WTC11 (cell line): ENCODE measurements around the gene NPAS1. TPM values are rescaled to one million over a fixed set of nuclear protein-coding genes. Genes with fewer than 3 reads are reported as not detected.

Experiments
- ATAC-seq: fragments of 200-7000 bp; cut with Tn5 transposase; 2 replicates; pipeline ENCODE4 v1.10.0; 2021; ENCODE audit warnings: mild to moderate bottlenecking, moderate library complexity
- CTCF ChIA-PET: fragments of 300-600 bp; sonication (Branson Sonifier 250); formaldehyde crosslinking; loops from one replicate; lab custom pipeline; 2021; ENCODE audit warnings: antibody characterized with exemption; lab: Charles Lee
- POLR2A ChIA-PET: fragments of 350-600 bp; sonication (Branson Sonifier 250); formaldehyde crosslinking; loops from one replicate; lab custom pipeline; 2021; ENCODE audit warnings: antibody characterized with exemption; lab: Charles Lee
- DNase-seq: peaks from one replicate; pipeline ENCODE4 v3.0.0; 2021; ENCODE audit warnings: low spot score
- H3K27ac Mint-ChIP-seq: 2 replicates; pipeline ENCODE4 v1.8.0; 2021; ENCODE audit warnings: mixed read lengths
- H3K27me3 Mint-ChIP-seq: 2 replicates; pipeline ENCODE4 v1.8.0; 2021; ENCODE audit warnings: low read depth, mild to moderate bottlenecking, moderate library complexity, mixed read lengths
- H3K36me3 Mint-ChIP-seq: 2 replicates; pipeline ENCODE4 v1.8.0; 2021; ENCODE audit warnings: mixed read lengths
- H3K4me1 Mint-ChIP-seq: 2 replicates; pipeline ENCODE4 v1.8.0; 2022; ENCODE audit warnings: mixed read lengths
- H3K4me3 Mint-ChIP-seq: 2 replicates; pipeline ENCODE4 v1.8.0; 2021; ENCODE audit warnings: mild to moderate bottlenecking, moderate library complexity, mixed read lengths
- H3K9me3 Mint-ChIP-seq: 2 replicates; pipeline ENCODE4 v1.8.0; 2021; ENCODE audit warnings: mixed read lengths
- ATF2 ChIP-seq: sonication (generic); formaldehyde crosslinking; IDR thresholded peaks from 2 replicates; pipeline ENCODE4 v1.8.1; 2022; ENCODE audit warnings: low read depth, missing genetic modification reagents, borderline replicate concordance
- ATF3 ChIP-seq: sonication (generic); formaldehyde crosslinking; conservative IDR thresholded peaks from 2 replicates; pipeline ENCODE4 v1.8.1; 2022; ENCODE audit warnings: mild to moderate bottlenecking, missing genetic modification reagents
- CTCF ChIP-seq: fragments of 200-600 bp; IDR thresholded peaks from 2 replicates; pipeline ENCODE4 v1.8.0; 2022; ENCODE audit warnings: antibody characterized with exemption
- E2F5 ChIP-seq: sonication (generic); formaldehyde crosslinking; IDR thresholded peaks from 2 replicates; pipeline ENCODE4 v1.8.1; 2022; ENCODE audit warnings: mild to moderate bottlenecking, moderate library complexity, missing genetic modification reagents
- ETV6 ChIP-seq: sonication (generic); formaldehyde crosslinking; IDR thresholded peaks from 2 replicates; pipeline ENCODE4 v1.8.1; 2022; ENCODE audit warnings: mild to moderate bottlenecking, missing genetic modification reagents
- GABPB1 ChIP-seq: sonication (generic); formaldehyde crosslinking; IDR thresholded peaks from 2 replicates; pipeline ENCODE4 v1.8.1; 2023; ENCODE audit warnings: mild to moderate bottlenecking, missing genetic modification reagents
- IRF1 ChIP-seq: sonication (generic); formaldehyde crosslinking; IDR thresholded peaks from 2 replicates; pipeline ENCODE4 v1.8.0; 2023; ENCODE audit warnings: missing genetic modification reagents
- IRF2 ChIP-seq: sonication (generic); formaldehyde crosslinking; IDR thresholded peaks from 2 replicates; pipeline ENCODE4 v1.8.0; 2022; ENCODE audit warnings: low read depth, missing genetic modification reagents, borderline replicate concordance
- KAT7 ChIP-seq: sonication (generic); formaldehyde crosslinking; IDR thresholded peaks from 2 replicates; pipeline ENCODE4 v1.8.1; 2023; ENCODE audit warnings: missing genetic modification reagents, mild to moderate bottlenecking, borderline replicate concordance
- ZNF416 ChIP-seq: fragments of 250-450 bp; sonication (Bioruptor Pico); IDR thresholded peaks from 2 replicates; pipeline ENCODE4 v1.9.0; 2021; ENCODE audit warnings: mild to moderate bottlenecking, inconsistent platforms
- total RNA-seq: library from RNA; stranded (reverse); gene quantifications from 3 replicates; pipeline ENCODE4 v1.2.3, GENCODE V29; 2021
- TF ChIP-seq, protein P1 (sequence below): sonication (generic); formaldehyde crosslinking; IDR thresholded peaks from 2 replicates; pipeline ENCODE4 v1.8.1; 2023; ENCODE audit warnings: mild to moderate bottlenecking, moderate library complexity, missing genetic modification reagents
- TF ChIP-seq, protein P2 (sequence below): sonication (generic); formaldehyde crosslinking; IDR thresholded peaks from 2 replicates; pipeline ENCODE4 v1.8.0; 2022; ENCODE audit warnings: mild to moderate bottlenecking, missing genetic modification reagents
- TF ChIP-seq, protein P3 (sequence below): sonication (generic); formaldehyde crosslinking; IDR thresholded peaks from 2 replicates; pipeline ENCODE4 v1.8.1; 2022; ENCODE audit warnings: missing genetic modification reagents, borderline replicate concordance
- TF ChIP-seq, protein P4 (sequence below): sonication (generic); formaldehyde crosslinking; IDR thresholded peaks from 2 replicates; pipeline ENCODE4 v1.8.1; 2022; ENCODE audit warnings: mild to moderate bottlenecking, missing genetic modification reagents, moderate library complexity, borderline replicate concordance
- TF ChIP-seq, protein P5 (sequence below): sonication (generic); formaldehyde crosslinking; IDR thresholded peaks from 2 replicates; pipeline ENCODE4 v1.8.1; 2023; ENCODE audit warnings: mild to moderate bottlenecking, missing genetic modification reagents, borderline replicate concordance

NPAS1 gene
- total RNA-seq, 1 experiment from 2014 or later = 6.8 TPM

GRCh38 chr19:46990991-46991676, 28.5 kb upstream of the NPAS1 start:
- TF ChIP-seq CTCF (peak; percentile 60), KAT7 (CRISPR knock-in tag) (no peak), E2F5 (no peak), GABPB1 (CRISPR knock-in tag) (no peak), ATF2 (no peak), ETV6 (CRISPR knock-in tag) (peak; percentile 26; the same call in 1 of the 2 replicates), IRF2 (CRISPR knock-in tag) (no peak)
- TF ChIP-seq, protein P1, sequence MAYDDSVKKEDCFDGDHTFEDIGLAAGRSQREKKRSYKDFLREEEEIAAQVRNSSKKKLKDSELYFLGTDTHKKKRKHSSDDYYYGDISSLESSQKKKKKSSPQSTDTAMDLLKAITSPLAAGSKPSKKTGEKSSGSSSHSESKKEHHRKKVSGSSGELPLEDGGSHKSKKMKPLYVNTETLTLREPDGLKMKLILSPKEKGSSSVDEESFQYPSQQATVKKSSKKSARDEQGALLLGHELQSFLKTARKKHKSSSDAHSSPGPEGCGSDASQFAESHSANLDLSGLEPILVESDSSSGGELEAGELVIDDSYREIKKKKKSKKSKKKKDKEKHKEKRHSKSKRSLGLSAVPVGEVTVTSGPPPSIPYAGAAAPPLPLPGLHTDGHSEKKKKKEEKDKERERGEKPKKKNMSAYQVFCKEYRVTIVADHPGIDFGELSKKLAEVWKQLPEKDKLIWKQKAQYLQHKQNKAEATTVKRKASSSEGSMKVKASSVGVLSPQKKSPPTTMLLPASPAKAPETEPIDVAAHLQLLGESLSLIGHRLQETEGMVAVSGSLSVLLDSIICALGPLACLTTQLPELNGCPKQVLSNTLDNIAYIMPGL = 0 out of 2 replicates have a peak, but pooled peaks have one; percentile 30
- TF ChIP-seq, protein P2, sequence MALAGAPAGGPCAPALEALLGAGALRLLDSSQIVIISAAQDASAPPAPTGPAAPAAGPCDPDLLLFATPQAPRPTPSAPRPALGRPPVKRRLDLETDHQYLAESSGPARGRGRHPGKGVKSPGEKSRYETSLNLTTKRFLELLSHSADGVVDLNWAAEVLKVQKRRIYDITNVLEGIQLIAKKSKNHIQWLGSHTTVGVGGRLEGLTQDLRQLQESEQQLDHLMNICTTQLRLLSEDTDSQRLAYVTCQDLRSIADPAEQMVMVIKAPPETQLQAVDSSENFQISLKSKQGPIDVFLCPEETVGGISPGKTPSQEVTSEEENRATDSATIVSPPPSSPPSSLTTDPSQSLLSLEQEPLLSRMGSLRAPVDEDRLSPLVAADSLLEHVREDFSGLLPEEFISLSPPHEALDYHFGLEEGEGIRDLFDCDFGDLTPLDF (CRISPR knock-in tag) = no peak
- H3K9me3 Mint-ChIP-seq = no peaks in the 10 kb centered on the region
- H3K36me3 Mint-ChIP-seq = peaks cover 8% of the 10 kb centered on the region; the same call in 1 of the 2 replicates
- peak overlapping the region; percentile 96 for H3K27ac Mint-ChIP-seq
- ATAC-seq (peak; percentile 81), DNase-seq (peak; percentile 90)
- H3K27me3 Mint-ChIP-seq = no peaks in the 10 kb centered on the region
- ChIA-PET CTCF (interaction anchor here (0.5 to 3.0 kb wide), 28 partner anchors 11 to 237 kb away, joined by 3 to 35 read pairs (median 6); partner anchors contain the start of gene ARHGAP35), POLR2A (no interaction called here)
- peaks cover 11% of the 10 kb centered on the region for H3K4me1 Mint-ChIP-seq
- H3K4me3 Mint-ChIP-seq = no peak overlapping the region

- ATAC-seq (no peak), DNase-seq (no peak)
- CTCF ChIA-PET = interaction anchor here (0.7 to 3.0 kb wide), 6 partner anchors 11 to 153 kb away, joined by 3 to 35 read pairs (median 6); no protein-coding TSS in a partner anchor
- POLR2A ChIA-PET = interaction anchor here (0.6 kb wide), 1 partner anchor 153 kb away, joined by 4 read pairs; no protein-coding TSS in a partner anchor
- Mint-ChIP-seq H3K4me1 (peaks cover 11% of the 10 kb centered on the region), H3K4me3 (no peak overlapping the region), H3K36me3 (peaks cover 22% of the 10 kb centered on the region), H3K27me3 (no peaks in the 10 kb centered on the region), H3K9me3 (no peaks in the 10 kb centered on the region), H3K27ac (no peak overlapping the region; the same call in 1 of the 2 replicates)
- TF ChIP-seq ZNF416 (CRISPR knock-in tag) = no peak
- TF ChIP-seq, protein P3, sequence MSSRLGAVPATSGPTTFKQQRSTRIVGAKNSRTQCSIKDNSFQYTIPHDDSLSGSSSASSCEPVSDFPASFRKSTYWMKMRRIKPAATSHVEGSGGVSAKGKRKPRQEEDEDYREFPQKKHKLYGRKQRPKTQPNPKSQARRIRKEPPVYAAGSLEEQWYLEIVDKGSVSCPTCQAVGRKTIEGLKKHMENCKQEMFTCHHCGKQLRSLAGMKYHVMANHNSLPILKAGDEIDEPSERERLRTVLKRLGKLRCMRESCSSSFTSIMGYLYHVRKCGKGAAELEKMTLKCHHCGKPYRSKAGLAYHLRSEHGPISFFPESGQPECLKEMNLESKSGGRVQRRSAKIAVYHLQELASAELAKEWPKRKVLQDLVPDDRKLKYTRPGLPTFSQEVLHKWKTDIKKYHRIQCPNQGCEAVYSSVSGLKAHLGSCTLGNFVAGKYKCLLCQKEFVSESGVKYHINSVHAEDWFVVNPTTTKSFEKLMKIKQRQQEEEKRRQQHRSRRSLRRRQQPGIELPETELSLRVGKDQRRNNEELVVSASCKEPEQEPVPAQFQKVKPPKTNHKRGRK (CRISPR knock-in tag) = no peak
- TF ChIP-seq, protein P4, sequence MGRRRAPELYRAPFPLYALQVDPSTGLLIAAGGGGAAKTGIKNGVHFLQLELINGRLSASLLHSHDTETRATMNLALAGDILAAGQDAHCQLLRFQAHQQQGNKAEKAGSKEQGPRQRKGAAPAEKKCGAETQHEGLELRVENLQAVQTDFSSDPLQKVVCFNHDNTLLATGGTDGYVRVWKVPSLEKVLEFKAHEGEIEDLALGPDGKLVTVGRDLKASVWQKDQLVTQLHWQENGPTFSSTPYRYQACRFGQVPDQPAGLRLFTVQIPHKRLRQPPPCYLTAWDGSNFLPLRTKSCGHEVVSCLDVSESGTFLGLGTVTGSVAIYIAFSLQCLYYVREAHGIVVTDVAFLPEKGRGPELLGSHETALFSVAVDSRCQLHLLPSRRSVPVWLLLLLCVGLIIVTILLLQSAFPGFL (CRISPR knock-in tag) = no peak
- no peak for TF ChIP-seq ATF3 (CRISPR knock-in tag)
- TF ChIP-seq IRF1 (CRISPR knock-in tag) = no peak
- TF ChIP-seq, protein P5, sequence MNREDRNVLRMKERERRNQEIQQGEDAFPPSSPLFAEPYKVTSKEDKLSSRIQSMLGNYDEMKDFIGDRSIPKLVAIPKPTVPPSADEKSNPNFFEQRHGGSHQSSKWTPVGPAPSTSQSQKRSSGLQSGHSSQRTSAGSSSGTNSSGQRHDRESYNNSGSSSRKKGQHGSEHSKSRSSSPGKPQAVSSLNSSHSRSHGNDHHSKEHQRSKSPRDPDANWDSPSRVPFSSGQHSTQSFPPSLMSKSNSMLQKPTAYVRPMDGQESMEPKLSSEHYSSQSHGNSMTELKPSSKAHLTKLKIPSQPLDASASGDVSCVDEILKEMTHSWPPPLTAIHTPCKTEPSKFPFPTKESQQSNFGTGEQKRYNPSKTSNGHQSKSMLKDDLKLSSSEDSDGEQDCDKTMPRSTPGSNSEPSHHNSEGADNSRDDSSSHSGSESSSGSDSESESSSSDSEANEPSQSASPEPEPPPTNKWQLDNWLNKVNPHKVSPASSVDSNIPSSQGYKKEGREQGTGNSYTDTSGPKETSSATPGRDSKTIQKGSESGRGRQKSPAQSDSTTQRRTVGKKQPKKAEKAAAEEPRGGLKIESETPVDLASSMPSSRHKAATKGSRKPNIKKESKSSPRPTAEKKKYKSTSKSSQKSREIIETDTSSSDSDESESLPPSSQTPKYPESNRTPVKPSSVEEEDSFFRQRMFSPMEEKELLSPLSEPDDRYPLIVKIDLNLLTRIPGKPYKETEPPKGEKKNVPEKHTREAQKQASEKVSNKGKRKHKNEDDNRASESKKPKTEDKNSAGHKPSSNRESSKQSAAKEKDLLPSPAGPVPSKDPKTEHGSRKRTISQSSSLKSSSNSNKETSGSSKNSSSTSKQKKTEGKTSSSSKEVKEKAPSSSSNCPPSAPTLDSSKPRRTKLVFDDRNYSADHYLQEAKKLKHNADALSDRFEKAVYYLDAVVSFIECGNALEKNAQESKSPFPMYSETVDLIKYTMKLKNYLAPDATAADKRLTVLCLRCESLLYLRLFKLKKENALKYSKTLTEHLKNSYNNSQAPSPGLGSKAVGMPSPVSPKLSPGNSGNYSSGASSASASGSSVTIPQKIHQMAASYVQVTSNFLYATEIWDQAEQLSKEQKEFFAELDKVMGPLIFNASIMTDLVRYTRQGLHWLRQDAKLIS (CRISPR knock-in tag) = no peak
These were observed 26.7 kb upstream of the NPAS1 start for GRCh38 chr19:46992699-46993535.
